Tibial artery (tissue), 4 donors: Measurements from ENCODE around the gene BOC.

Source experiments
- DNase-seq, 2 donors: peaks; one replicate each; pipeline ENCODE4 v3.0.0-alpha.2; 2019
- H3K27ac ChIP-seq, 2 donors: fragments of 200-600 bp; sonication (generic) in 1 of 2; 1 replicate in 1 of 2; 2 replicates in 1 of 2; pipeline ENCODE4 v1.5.1; 2018 to 2019; ENCODE audit warnings: mild to moderate bottlenecking in 1 of 2
- H3K27me3 ChIP-seq, 2 donors: fragments of 200-600 bp; sonication (generic) in 1 of 2; one replicate each; pipeline versions ENCODE4 v1.5.1 to v1.6.0; 2016 to 2019
- H3K36me3 ChIP-seq, 3 donors: fragments of 200-600 bp; sonication (generic) in 2 of 3; one replicate each; pipeline ENCODE4 v1.5.1; 2016 to 2019; ENCODE audit warnings: mild to moderate bottlenecking in 2 of 3
- H3K4me1 ChIP-seq, 4 donors: fragments of 200-600 bp; sonication (generic) in 2 of 4; 1 replicate in 3 of 4; 2 replicates in 1 of 4; pipeline ENCODE4 v1.5.1; 2016 to 2019
- H3K4me3 ChIP-seq, 2 donors: fragments of 200-600 bp; sonication (generic) in 1 of 2; 1 replicate in 1 of 2; 2 replicates in 1 of 2; pipeline ENCODE4 v1.5.1; 2018 to 2019; ENCODE audit warnings: mild to moderate bottlenecking in 2 of 2
- H3K9me3 ChIP-seq, 3 donors: fragments of 200-600 bp; sonication (generic) in 1 of 3; one replicate each; pipeline ENCODE4 v1.5.1; 2016 to 2019
- intact Hi-C: fragments of 100-400 bp; cut with DNase I; formaldehyde crosslinking; loops from one replicate; pipeline ENCODE4 v1.15.0; 2023; ENCODE audit warnings: low total_unique reads
- TF ChIP-seq, protein P1 (sequence below), 2 experiments: fragments of 200-600 bp in 1 of 2; fragments of 450-650 bp in 1 of 2; IDR thresholded peaks; one replicate each; pipeline ENCODE4 v1.5.1; 2017 to 2019; ENCODE audit warnings: antibody characterized with exemption in 2 of 2, mild to moderate bottlenecking in 1 of 2, moderate library complexity in 1 of 2

BOC gene

DNA sequence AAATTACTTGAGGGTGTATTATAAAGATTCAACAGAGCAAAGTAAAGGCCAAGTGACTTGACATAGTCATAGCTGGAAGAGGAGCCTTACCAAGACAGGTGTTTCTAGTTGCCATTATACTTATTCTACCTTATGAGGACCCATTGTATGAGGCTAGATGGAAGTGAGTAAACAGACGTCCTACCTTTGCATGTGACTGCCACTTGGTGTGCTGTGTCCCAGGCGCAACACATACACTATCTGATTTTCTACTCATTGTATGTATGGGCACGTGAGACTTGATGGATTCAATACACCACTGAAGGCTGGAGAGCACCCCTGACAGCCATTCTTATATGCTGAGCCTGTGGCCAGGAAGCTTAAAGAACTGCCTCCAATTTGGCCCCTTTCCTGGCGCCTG lies 40.5 kb downstream of the BOC start:
- DNase-seq, result no peak
- H3K4me3 ChIP-seq, result no peak overlapping the region
- H3K9me3 ChIP-seq, result no peaks in the 10 kb centered on the region
- intact Hi-C loops, result no loop called here
- no peak overlapping the region for H3K27ac ChIP-seq
- no peaks in the 10 kb centered on the region for H3K27me3 ChIP-seq
- peaks cover 0 to 32% (median 13%) of the 10 kb centered on the region in 4 donors for H3K4me1 ChIP-seq
- TF ChIP-seq, protein P1, sequence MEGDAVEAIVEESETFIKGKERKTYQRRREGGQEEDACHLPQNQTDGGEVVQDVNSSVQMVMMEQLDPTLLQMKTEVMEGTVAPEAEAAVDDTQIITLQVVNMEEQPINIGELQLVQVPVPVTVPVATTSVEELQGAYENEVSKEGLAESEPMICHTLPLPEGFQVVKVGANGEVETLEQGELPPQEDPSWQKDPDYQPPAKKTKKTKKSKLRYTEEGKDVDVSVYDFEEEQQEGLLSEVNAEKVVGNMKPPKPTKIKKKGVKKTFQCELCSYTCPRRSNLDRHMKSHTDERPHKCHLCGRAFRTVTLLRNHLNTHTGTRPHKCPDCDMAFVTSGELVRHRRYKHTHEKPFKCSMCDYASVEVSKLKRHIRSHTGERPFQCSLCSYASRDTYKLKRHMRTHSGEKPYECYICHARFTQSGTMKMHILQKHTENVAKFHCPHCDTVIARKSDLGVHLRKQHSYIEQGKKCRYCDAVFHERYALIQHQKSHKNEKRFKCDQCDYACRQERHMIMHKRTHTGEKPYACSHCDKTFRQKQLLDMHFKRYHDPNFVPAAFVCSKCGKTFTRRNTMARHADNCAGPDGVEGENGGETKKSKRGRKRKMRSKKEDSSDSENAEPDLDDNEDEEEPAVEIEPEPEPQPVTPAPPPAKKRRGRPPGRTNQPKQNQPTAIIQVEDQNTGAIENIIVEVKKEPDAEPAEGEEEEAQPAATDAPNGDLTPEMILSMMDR (IDR thresholded peaks at IDR 0.05), result no peak
- peaks cover 0 to 26% (median 14%) of the 10 kb centered on the region in 3 donors for H3K36me3 ChIP-seq

DNA sequence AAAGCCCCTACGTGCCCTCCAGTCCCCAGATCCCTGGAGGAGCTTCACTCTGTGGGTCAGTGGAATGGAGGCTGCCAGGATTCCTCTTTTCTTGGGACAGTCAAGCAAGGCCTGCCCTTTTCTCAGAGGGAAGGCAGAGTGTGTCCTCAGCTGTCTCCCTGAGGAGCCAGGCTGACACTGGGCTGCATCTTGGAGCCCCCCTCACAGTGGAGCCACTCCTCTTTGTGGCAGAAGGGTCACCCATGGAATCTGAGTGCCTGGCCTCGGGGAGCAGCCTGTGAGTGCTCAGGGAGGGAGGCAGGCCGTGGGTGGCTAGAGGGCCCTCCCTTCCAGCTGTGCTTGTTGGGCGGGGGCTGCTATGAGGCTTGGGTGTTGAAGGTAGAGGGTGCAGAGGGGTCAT lies 41.2 kb downstream of the BOC start:
- Histone ChIP-seq H3K36me3 (peaks cover 0 to 26% (median 14%) of the 10 kb centered on the region in 3 donors), H3K27me3 (no peaks in the 10 kb centered on the region), H3K4me3 (no peak overlapping the region), H3K27ac (no peak overlapping the region), H3K4me1 (peaks cover 0 to 31% (median 10%) of the 10 kb centered on the region in 4 donors), H3K9me3 (no peaks in the 10 kb centered on the region)
- no peak for DNase-seq
- TF ChIP-seq, protein P1 (IDR thresholded peaks at IDR 0.05), result no peak
- intact Hi-C loops, result no loop called here

DNA sequence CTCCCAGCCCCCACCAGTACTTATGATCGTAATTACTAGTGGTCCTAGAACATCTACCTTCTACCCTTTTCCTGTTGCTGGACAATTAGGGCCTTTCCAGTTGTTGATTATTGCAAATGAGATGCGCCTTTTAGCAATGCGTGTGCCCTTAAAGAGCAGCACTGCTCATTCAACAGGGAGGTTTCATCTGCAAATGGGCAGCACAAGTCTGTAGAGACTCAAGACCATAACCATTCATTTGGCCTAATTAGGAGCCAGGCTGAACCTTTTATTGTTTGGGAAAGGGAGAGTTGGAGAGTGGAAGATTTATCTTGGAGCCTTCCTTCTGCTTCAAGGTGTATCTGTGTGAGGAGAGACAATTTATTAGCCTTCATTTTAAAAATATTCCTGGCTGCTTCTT lies 42.3 kb downstream of the BOC start:
- TF ChIP-seq, protein P1 (IDR thresholded peaks at IDR 0.05), result no peak
- intact Hi-C loops, result no loop called here
- Histone ChIP-seq H3K36me3 (peaks cover 0 to 26% (median 14%) of the 10 kb centered on the region in 3 donors), H3K4me3 (no peak overlapping the region), H3K4me1 (peaks cover 0 to 20% (median 8%) of the 10 kb centered on the region in 4 donors), H3K27ac (peak overlapping the region; percentile 36 to 39), H3K27me3 (no peaks in the 10 kb centered on the region), H3K9me3 (no peaks in the 10 kb centered on the region)
- DNase-seq, result no peak

DNA sequence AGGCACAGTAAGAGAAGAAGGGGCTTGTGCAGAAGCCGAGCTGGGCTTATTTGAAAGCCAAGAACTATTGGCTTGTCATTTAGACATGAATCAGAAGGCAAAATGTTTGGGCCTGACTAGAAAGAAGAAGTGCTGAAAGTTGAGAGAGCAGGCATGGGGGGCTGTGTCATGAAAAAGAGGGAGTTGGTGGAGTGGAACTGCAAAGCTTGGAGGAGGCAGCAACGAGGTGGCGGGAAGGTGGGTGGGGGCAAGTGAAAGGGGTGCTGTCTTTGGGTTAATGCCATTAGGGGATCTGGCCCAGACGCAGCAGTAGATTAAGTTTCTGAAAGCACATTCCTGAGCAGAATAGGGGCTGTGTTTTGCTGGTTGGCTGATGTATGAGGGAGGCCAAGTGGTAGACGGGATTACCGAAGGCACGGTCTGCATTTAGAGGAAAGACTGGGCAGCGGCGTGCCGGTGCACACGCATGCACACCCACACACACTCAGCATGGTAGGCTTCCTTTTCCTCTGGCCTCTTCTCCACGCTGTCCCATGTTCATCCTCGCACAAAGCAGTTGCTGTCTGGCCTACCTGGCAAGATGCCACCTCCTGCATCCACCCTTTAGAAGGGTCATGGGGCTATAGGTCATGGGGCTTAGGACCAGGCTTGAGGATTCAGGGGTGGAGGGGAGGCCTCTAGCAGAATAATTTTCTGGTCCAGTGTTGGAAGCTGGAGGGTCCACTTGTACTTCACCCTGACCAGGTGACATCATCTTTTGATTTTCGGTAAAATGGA lies 43.0 kb downstream of the BOC start:
- TF ChIP-seq, protein P1 (IDR thresholded peaks at IDR 0.05), result no peak
- Histone ChIP-seq H3K4me1 (peaks cover 0 to 20% (median 8%) of the 10 kb centered on the region in 4 donors), H3K27ac (peak overlapping the region; percentile 36 to 39), H3K9me3 (no peaks in the 10 kb centered on the region), H3K36me3 (peaks cover 0 to 26% (median 14%) of the 10 kb centered on the region in 3 donors), H3K4me3 (no peak overlapping the region), H3K27me3 (no peaks in the 10 kb centered on the region)
- intact Hi-C loops, result no loop called here
- no peak for DNase-seq

DNA sequence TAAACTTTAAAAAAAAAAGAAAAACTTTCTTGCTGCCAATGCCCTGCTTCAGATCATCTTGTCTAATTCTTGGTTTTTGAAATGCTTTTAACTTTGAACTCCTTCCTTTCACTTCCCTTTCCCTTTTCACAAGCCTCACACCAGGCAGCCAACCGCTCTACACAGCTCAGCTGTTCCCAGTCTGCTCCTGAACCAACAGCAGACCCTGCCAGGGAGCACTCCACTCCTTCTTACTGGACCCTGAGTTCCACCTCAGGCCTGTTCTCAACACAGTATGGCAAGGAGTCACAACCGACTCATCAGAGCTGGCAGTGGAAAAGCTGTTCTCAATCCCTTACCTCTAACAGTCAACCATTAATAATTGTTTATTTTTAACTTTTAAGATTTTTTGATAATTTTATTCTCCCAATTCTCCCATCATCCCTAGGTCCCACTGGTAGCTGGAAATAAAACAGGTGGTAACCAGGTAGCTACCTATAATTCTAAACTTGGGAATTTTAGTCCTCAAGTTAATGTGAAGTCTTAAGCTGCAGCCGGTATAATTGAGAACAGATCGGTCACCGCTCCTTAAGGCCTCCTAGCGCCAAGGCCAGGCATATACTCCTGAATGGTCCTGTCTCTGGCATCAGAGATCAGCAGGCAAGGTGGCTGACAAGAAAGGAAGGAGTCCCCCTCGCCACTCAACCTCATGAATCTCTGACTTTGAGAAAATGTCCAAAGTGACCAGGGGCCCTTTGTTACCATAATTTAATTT lies 43.9 kb downstream of the BOC start:
- Histone ChIP-seq H3K9me3 (no peaks in the 10 kb centered on the region), H3K27me3 (no peaks in the 10 kb centered on the region), H3K4me3 (no peak overlapping the region), H3K36me3 (peaks cover 0 to 22% (median 14%) of the 10 kb centered on the region in 3 donors), H3K4me1 (peaks cover 0 to 20% (median 8%) of the 10 kb centered on the region in 4 donors), H3K27ac (no peak overlapping the region)
- TF ChIP-seq, protein P1 (IDR thresholded peaks at IDR 0.05), result no peak
- DNase-seq, result no peak
- intact Hi-C loops, result no loop called here
